ENCODE data around the gene TMEM59L.
A peak's percentile ranks its signal among the peaks of the same experiment; 100 is the strongest.
"Not testable (repeated sequence)": the region's sequence is repeated elsewhere in the genome, so short reads cannot be mapped to it uniquely, and the experiment has no call there.

Gene TMEM59L

DNA sequence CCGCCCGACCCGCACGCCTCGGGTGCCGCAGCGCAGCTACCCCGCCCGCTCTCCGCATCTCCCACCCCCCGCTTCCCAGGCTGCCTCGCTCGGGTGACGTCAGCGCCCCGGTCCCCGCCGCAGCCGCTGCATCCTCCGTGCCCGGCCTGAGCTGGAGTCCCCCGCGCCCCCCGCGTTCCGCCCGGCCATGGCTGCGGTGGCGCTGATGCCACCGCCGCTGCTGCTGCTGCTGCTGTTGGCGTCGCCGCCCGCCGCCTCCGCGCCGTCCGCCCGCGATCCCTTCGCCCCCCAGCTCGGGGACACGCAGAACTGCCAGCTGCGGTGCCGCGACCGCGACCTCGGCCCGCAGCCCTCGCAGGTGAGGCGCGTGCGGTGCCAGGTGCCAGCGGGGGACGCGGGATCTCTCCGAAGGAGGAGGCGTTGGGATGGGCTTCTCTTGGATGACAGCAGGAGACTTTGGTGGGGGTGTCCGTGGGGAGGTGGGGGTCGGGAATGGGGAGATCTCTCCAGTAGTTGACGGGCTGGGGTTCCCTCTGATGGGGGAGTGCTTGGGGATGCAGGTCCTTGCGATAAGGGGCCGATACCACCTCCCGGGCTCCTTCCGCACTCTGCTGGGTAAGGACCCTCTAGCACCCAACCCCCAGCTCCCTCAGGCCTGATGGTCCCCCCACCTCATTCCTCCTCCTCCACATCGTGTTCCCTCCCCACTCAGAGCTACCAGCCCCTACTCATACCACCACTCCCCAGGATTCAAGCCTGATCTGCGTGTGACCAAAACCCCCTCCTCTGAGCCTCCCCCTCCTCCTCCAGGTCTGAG is at the start of gene TMEM59L:
TSS of gene TMEM59L (plus strand) at position 99 of the 817 bp plus-strand sequence. CDS start at position 188, 89 bp downstream.
- no peak for FAIRE-seq

DNA sequence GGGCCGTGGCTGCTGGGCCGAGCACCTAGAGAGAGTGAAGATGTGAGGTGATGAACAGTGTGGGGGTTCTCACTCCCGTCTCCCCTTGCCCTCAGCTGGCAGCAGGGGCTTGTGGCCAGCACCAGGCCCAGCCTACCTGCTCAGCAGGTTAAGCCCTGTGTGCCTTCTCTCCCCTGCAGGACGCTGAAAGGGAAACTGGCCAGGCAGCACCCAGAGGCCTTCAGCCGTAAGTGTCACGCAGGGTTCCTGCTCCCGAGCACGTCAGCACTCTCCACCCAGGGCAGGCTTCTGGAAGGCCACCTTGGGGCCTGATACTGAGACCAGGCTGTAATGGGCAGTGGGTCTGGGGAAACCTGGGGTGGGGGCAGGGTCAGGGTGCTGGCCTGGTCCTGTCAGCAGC is 45.7 kb upstream of the TMEM59L start:
- no peak for FAIRE-seq

DNA sequence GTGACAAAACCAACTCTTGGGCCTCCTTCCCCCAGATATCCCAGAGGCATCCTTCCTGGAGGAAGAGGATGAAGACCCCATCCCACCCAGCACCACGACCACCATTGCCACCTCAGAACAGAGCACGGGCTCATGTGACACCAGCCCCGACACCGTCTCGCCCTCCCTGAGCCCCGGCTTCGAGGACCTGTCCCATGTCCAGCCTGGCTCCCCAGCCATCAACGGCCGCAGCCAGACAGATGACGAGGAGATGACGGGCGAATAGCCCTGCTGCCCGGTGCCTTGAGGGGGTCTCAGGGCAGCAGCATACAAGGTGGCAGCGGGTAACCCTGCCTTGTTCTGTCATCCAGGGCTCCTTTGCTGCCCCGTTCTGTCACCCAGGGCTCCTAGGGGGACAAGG is 44.3 kb upstream of the TMEM59L start:
- no peak for FAIRE-seq

DNA sequence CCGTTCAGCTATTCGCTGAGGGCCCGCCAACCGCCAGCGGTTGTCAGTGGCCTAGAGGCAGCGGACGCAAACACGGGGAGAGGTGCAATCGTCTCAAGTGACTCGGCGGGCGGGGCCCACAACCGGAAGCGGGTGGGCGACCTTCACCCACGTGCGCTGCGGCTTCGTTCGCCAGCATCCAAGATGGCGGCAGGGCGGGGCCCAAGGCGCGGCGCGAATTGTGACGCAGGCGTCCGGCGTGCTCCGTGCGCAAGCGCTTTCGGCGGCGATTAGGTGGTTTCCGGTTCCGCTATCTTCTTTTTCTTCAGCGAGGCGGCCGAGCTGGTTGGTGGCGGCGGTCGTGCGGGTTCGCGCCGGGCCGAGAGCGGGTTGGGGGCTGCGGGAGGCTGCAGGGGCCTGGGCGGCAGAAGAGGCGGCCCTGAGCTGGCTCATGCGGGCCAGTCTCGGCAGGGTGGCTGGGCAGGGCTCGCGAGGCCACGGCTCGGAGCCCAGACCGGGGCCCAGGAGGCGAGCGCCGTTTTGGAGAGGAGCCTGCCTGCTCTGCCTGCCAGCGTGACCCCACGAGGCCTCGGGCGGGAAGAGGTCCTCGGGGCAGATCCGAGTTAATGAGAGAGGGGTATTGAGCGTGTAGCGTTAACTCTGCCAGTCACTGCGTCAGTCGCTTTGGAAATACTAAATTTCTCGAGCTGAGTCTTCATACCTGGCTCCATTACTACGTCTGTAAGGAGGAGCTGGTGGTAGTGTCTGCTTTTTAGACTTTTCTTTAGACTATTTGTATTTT is 40.9 kb upstream of the TMEM59L start, which contains the start of gene UBA52:
TSS of gene UBA52 (plus strand) at position 294 of the 781 bp plus-strand sequence. CDS start 1,444 bp downstream, outside the sequence.
- FAIRE-seq = peak; percentile 86

DNA sequence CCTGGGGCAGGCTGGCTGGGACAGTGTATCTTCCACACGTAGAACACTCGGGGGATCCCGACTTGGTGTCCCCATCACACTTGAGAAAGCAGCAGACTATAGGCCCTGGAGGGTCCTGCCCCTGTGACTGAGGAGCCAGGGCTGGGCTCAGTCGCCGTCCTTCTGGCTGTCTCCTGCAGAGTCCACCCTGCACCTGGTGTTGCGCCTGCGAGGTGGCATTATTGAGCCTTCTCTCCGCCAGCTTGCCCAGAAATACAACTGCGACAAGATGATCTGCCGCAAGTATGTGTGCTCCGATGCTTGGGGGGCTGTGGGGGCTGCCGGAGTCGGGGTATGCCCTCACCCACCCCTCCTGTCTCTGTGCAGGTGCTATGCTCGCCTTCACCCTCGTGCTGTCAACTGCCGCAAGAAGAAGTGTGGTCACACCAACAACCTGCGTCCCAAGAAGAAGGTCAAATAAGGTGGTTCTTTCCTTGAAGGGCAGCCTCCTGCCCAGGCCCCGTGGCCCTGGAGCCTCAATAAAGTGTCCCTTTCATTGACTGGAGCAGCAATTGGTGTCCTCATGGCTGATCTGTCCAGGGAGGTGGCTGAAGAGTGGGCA is 37.9 kb upstream of the TMEM59L start:
- FAIRE-seq = no peak

DNA sequence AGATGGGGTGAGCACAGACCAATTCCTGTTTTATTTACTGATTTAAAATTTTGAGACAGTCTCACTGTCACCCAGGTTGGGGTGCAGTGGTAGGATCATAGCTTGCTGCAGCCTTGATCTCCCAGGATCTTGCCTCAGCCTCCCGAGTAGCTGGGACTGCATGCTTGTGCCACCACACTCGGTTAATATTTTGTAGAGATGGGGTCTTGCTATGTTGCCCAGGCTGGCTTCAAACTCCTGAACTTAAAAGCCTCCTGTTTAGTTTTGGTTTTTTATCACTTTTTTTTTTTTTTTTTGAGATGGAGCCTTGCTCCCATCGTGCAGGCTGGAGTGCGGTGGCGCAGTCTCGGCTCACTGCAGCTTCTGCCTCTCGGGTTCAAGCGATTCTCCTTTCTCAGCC is 36.3 kb upstream of the TMEM59L start:
- no peak for FAIRE-seq

DNA sequence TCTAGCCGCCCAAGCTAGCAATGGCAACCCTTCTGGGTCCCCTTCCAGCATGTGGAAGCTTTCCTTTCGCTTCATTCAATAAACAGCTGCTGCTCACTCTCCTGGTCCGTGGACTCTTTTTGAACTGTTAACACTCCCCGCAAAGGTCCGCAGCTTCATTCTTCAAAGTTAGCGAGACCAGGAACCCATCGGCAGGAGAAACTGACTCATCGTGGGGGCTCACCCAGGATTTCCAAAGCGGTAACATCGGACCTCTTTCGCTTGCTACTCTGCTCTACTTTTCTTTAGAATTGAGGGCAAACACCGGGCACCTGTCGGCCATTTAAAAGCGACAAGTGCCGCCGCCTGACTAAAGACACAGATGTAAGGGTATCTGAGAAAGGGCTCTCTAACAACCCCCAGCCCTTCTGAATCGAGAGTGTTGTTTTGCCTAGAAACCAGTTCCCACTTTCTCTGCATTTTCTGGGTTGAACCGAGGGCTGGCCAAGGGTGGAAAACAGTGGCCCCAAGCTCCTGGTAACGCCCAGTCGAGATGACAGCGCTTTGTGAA is 35.2 kb upstream of the TMEM59L start:
- FAIRE-seq = no peak

DNA sequence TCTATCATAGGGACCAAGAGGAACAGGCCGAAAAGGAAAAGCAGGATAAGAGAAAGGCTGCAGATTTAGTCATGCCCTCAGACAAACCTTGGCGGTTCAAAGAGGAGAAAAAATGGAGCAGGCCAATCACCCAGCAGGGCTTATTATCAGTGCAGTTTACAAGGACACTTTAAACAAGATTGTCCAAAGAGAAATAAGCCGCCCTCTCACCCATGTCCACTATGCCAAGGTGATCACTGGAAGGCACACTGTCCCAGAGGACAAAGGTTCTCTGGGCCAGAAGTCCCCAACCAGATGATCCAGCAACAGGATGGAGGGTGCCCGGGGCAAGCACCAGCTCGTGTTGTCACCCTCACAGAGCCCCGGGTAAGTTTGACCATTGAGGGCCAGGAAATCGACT is 32.4 kb upstream of the TMEM59L start:
- FAIRE-seq = no peak

DNA sequence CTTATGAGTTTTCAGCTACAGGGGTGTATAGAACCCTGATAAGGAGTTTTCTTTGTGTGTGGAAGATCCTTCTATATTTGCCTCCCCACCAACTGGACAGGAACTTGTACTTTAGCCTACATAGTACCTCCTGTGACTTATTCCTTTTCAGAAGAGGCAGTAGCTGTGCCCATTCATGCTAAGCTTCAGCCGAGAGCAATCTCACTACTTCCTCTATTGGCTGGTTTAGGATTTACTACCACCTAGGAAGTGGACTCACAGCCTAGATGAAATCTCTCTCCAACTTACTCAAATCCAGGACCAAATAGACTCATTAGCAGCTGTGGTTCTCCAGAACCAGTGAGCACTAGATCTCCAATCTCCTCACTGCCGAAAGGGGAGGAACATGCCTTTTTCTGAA is 26.4 kb upstream of the TMEM59L start:
- no peak for FAIRE-seq

DNA sequence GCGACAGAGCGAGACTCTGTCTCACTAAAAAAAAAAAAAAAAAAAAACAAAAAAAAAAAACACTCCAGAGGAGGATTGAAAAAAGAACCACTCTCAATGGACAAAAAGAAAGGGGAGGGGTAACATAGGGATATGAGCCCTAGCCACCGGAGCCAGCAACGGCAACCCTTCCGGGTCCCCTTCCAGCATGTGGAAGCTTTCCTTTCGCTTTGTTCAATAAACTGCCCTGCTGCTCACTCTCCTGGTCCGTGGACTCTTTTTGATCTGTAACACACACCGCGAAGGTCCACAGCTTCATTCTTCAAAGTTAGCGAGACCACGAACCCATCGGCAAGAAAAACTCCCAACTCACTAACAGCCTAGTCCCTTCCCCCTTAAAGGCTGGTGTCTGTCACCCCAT is 25.1 kb upstream of the TMEM59L start:
- FAIRE-seq = no peak

DNA sequence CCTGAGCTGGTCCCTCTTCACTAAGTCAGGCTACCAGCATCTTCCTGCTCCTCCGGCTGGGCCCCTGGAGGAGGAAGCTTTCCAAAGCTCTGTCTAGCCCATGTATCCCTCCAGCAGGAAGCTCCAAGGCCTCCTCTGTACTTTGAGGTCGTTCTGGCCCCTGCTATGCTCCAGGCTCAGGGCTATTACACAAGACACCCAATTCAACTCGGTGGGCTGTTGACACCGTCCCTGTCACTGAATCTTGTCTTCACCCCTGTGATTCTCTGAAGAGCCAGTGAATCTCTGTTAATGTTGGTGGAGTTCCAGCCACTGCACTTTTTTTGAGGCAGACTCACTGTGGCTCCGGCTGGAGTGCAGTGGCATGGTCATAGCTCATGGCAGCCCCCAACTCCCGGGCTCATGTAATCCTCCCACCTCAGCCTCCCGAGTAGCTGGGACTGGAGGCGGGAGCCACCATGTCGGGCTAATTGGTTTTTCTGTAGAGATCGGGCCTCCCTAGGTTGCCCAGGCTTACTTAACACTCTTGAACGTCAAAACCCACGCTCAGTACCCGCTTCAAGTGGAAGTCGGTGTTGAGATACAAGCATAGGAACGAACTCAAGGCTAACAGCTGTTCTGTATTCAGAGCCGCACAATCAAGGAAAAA is 24.6 kb upstream of the TMEM59L start:
- no peak for FAIRE-seq

DNA sequence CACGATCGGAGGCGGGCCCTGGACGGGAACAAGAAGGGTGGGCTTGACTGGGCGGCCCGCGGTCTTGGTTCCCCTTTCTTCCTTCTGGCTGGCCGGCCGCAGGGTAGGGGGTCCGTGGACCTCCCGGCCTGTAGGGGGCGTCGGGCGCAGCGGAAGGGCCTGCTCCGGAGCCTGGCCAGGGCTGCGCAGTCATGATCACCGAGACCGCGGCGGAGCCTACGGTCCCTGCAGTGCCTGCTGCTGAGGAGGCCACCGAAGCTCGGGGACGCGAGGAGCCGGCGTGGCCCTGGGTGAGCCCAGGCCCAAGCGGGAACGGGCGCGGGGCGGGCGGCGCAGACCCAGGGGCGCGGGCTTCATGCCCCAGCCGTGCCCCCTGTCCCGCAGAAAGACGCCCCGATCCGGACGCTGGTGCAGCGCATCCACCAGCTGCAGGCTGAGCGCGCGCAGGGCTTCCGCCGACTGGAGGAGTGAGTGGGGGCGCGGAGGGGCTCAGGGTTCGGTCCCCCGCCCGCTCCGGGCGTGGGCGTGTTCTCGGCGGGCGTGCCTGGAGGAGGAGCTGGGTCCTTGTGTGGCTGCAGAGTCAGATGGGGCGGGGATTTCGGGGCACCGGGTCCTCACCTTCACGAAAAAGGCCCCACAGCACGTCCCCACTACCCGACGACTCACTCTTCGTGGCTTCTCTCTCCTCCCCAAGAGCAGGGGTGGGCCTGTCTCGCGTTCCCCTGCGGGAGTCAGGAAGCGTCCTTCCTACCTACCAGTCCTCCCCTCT is 23.9 kb upstream of the TMEM59L start, which contains the start of gene REX1BD:
TSS of gene REX1BD (plus strand) at position 188 of the 769 bp plus-strand sequence. CDS start at position 192, 4 bp downstream.
- FAIRE-seq = no peak

DNA sequence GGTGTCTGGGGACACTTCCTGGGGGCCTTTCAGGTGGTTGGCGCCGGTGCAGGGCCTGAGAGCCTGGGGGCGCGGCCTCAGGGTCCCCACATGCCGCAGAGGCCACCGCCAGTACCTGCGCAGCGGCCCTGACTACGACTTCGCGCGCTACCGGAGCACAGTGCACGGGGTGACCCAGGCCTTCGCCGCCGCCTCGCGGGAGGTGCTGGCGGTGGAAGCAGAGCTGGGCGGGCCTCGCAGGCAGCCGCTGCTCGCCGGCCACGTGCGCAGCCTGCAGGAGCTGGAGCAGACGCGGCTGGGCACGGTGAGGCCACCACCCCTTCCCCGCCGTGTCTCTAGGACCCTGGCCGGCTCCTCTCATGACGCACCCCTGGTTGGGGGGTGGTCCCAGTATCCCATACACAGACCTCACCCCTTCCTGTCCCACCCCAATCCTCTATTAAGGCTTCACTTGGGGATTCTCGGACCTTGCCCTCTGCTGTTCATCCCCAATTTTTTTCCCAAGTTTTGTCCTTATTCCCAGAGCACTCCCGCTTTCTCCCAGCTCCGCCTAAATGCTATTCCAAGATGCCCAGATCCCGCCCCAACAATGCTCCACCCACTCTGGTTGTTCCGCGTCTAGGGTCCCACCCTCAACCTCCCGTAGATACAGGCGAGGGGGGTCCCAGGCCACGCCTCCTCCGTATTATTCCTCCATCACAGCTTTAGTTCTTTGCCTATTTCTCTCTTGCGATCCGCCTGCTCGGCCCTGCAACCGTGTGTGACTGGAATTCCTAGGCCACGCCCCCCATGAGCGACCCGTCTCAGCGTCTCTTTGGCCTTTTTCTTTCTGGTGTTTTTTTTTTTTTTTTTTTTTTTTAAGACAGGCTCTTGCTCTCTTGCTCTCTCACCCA is 23.0 kb upstream of the TMEM59L start:
- FAIRE-seq = peak; percentile 92

DNA sequence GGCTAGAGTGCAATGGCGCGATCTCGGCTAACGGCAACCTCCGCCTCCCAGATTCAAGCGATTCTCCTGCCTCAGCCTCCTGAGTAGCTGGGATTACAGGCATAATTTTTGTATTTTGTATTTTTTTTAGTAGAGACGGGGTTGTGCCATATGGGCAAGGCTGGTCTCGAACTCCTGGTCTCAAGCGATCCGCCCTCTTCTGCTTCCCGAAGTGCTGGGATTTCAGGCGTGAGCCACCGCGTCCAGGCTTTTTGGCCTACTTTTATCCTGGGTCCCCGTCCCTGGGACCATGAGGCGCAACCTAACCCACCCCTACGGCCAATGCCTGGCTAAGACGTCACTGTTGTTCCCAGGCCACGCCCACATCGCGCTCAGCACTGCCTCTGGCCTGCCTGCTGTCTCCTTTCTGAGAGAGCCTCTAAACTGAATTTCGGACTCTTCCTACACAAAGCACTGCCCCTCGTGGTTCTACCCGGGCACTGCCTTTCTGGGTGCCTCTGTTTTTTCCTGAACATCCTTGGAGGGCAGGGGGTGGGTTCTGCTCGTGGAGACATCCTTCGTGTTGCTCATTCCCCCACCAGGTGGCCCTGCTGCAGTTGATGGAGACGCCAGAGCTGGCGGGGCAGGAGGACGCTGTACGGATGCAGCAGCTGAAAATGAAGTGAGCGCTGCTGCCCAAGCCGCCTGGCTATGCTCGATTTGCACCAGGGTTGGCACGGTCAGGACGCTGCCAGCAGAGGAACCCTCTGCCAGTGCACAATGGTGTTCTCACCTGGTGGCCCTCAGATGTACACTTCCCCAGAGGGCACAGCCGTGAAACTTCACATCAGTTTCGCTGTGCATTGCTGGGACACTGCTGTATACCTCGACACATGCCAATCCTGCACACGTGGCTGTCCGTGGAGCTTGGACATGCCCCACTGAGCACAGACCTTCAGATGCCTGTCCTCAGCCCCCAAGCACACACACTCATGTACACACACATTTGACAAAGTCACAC is 22.1 kb upstream of the TMEM59L start:
- peak; percentile 92 for FAIRE-seq

DNA sequence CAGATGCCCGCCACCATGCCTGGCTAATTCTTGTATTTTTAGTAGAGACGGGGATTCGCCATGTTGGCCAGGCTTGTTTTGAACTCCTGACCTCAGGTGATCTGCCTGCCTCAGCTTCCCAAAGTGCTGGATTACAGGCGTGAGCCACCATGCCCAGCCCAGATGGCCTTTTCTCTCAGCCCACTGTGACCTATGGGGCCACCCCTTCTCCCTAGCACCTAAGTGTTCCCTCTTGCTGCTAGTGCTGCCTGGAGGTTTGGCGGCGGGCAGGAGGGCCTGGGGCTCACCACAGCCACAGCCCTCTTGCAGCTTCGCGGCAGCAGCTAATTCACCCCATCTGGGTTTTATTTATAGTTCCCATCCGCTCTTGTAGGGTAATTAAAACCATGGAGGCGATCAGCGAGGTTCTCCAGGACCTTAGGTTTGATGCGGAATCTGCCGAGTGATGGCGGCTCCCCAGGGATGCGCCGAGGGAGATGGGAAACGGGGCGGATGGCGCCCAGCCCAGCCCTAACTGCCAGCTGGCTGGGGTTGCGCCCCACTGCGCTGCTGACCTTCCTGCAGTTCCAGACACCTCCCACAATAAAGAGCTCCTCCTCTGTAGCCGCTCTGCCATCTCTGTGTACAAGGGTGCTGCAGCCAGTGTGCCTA is 20.8 kb upstream of the TMEM59L start:
- no peak for FAIRE-seq

DNA sequence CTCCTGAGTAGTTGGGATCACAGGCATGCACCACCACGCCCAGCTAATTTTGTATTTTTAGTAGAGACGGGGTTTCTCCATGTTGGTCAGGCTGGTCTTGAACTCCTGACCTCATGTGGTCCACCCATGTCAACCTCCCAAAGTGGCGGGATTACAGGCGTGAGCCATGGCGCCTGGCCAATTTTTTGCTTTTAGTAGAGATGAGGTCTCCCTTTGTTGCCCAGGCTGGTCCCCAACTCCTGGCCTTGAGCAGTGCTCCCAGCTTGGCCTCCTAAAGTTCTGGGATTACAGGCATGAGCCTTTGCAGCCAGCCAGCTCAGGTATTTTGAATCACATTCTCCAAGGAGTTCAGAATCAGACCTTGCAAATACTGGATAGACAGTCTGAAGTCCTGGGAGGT is 19.9 kb upstream of the TMEM59L start:
- FAIRE-seq = not testable (repeated sequence)

DNA sequence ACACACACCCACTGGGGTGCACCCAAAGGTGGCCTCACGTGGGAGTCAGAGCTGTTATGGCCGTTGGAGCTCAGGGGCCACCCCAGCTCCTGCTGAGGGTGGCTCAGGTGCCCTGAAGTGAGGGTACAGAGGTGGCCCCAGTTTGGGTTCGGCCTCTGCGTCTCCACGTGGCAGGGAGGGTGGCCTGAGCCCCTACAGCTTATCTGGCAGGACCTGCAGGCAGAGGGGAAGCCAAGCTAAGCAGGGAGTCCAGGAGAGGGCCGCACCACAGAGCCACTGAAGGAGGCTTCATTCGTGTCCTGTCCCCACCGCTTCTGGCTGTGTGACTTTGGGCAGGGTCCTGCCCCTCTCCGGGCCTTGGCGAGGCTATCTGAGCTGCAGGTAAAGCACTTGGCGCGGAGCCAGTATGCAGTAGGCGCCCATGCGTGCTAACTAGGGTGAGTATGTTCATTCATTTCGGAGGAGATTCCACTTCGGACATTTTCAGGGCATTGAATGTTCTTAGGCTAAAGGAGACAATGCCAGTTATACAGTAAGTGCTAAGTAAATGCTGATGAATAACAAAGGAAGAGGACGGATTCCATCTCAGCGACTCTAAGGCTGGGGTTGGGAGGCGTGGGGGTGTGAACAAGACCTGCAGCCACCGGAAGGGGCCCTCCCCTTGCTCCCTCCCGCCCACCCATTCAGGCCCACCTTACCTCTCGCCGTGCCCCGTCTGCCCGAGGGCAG is 19.1 kb upstream of the TMEM59L start:
- no peak for FAIRE-seq
